ENCODE results near the gene NOL8.

NOL8 gene

GRCh38 chr9:92325269-92325990 lies at the start of gene NOL8, which contains the start of gene CENPP:
TSS of gene NOL8 (minus strand) at chr9:92325350. CDS start at chr9:92324161, 1,189 bp downstream.
TSS of gene CENPP (plus strand) at chr9:92325953.
- DNase-seq (ENCODE audit: low read depth) = peak; percentile 76

DNA sequence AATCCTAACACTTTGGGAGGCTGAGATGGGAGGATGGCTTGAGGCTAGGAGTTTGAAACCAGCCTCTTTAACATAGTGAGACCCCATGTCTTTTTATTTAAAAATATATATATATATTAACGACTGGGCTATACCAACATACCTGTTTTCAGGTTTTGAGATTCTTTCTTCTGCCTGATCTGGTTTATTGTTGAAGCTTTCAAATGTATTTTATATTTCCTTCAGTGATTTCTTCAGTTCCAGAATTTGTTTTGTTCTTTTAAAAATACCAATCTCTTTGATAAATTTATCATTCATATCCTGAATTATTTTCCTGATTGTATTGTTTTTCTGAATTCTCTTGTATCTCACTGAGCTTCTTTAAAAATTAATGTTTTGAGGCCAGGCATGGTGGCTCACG lies 48.0 kb upstream of the NOL8 start:
- no peak for DNase-seq (ENCODE audit: low read depth)

- DNase-seq (ENCODE audit: low read depth) = no peak
Observed at GRCh38 chr9:92369075-92369474, 43.9 kb upstream of the NOL8 start.

DNA sequence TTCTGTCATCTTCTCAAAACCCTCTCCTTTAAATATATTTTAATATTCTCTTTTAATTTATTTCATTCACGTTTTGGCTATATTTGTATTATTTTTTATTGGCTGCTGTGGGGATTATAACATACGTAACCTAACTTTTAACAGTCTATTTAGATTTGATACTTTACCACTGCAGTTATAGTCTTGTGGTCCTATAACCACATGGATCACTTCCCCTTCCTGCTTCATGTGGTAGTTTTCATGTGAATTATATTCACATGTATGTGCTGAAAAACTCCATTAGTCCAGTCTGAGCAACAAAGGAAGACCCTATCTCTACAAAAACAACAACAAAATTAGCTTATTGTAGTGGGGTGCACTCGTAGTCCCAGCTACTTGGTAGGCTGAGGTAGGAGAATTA lies 34.9 kb upstream of the NOL8 start:
- no peak for DNase-seq (ENCODE audit: low read depth)

- no peak for DNase-seq (ENCODE audit: low read depth)
Observed at GRCh38 chr9:92359394-92359995, 34.3 kb upstream of the NOL8 start.

DNA sequence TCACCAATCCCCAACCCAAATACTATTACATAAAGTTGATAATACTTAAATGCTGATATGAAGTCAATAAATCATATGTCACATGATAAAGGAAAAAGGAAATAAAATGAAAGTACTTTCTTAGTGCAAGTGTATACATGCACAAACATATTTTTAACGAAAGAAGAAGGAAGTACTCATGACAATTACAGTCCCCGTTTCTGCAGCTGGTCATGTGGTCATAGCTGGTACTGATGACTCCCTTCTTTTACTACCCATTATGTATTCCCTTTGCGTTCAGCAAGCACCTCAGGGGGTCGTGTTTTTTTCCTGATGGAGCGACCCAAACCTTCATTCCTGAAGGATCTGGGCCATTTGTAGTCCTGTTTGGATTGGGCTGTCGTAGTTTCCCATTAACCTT lies 27.9 kb upstream of the NOL8 start:
- DNase-seq (ENCODE audit: low read depth) = no peak

DNA sequence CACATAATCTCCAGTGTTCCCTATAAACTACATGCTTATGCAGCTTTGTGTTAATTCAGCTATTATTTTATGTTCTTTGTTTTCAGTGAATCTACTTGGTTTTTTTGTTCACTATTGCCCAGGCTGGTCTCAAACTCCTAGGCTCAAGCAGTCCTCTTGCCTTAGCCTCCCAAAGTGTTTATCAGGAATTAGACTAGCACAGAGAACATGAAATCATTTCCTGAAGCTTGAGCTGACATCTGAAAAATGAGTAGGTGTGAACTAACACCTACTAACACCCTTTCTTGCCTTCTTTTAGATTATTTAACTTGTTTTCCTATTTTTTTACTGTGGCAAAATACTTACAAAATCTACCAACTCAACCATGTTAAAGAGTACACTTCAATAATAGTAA lies 25.6 kb upstream of the NOL8 start:
- no peak for DNase-seq (ENCODE audit: low read depth)

DNA sequence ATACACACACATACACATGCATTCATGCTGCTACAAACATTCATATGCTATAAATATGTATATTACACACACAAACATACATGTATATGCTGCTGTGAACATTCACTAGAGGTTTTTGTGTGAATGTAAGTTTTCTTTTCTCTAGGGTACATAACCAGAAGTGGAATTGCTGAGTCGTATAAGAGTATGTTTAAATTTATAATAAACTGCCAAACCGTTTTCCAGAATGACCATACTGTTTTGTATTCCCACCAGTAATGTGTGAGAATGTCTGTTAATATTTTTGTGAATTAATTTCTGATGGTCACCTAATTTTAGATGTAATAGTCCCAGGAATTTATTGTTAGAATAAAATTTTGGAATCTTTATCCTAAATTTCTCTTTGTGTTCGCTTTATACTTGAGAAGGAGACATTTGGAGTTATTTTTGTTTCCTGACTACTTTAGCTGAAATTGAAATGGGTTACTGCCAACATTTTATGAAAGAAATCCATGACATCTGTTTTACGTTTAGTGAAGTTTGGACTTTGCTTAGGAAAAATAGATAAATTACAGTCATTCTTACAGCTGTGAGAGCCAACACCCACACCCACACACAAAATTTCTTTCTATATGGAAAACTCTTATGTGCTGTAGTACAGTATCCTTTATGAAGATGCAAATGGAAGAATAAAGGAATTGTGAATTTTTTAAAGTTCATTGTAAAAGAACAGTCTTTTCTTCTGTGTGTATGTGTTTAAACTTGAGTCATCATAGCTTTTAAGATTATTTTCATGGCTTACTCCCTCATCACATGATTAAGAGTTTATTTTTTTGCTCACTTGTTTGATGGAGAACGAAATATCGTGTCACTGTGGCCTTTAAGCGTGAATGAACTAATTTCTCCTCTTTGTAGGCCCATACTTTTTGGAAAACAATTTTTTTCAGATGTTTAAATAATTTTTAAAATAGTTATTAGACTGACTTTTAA lies 24.9 kb upstream of the NOL8 start:
- no peak for DNase-seq (ENCODE audit: low read depth)

- DNase-seq (ENCODE audit: low read depth) = no peak
Observed at GRCh38 chr9:92345582-92345981, 20.4 kb upstream of the NOL8 start.

- no peak for DNase-seq (ENCODE audit: low read depth)
Observed at GRCh38 chr9:92342825-92343488, 17.8 kb upstream of the NOL8 start.

- no peak for DNase-seq (ENCODE audit: low read depth)
Observed at GRCh38 chr9:92341578-92341977, 16.4 kb upstream of the NOL8 start.

DNA sequence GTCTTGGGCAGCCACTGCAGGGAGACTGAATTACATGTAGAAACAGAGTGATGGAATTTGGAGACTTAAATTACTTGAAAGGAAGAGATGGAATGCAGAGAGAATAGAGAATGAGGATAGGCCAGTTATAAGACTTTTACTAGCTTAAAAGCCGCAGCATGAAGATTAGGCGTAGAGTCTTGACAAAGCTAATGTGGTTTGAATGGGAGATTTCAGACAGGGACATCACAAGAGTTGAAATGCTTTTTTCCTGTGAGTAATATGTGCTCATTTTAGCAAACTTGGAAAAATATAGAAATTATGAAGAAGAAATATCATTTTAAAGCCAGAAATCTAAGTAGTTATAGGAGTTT lies 8.1 kb upstream of the NOL8 start:
- no peak for DNase-seq (ENCODE audit: low read depth)

GRCh38 chr9:92332577-92333281 lies 7.6 kb upstream of the NOL8 start:
- no peak for DNase-seq (ENCODE audit: low read depth)

DNA sequence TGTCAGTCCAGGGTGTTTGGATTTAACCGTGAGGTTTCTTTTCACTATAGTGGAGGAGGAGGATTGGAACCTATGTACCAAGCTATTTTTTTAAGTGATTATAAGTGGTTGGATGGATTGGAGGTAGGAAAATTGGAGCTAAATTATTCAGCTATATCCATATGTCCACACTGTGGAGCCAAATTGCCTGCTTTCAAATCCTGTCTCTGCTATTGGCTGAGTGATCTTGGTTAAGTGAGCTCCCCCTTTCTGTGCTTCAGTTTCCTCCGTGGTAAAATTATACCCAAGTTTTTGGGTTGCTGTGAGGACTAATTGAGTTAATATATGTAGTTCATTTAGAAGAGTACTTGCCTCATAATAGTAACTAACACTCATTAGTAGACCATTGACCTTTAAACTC lies 3.1 kb upstream of the NOL8 start:
- DNase-seq (ENCODE audit: low read depth) = no peak

GRCh38 chr9:92327283-92327850 lies 2.2 kb upstream of the NOL8 start:
- DNase-seq (ENCODE audit: low read depth) = no peak

GRCh38 chr9:92325991-92326500 lies 896 bp upstream of the NOL8 start:
- DNase-seq (ENCODE audit: low read depth) = no peak

GRCh38 chr9:92324889-92325268 lies 271 bp downstream of the NOL8 start:
- DNase-seq (ENCODE audit: low read depth) = no peak

DNA sequence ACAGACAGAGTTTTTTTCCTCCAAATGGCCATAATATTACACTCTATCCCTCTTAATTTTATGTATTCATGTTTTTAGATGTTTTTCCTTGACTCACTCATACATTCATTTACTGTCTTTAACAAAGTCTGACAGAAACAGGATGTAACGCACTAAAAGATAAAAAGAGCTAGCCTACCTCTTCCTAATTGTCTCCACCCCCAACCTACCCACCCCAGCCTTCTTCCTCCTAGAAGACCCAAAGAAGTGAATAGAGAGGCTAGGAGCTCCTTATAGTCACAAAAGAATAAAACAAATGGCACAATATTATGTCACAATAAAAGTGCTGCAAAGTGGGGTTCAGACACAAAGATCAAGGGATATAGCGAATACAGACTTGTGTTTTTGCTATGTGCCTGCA lies 719 bp downstream of the NOL8 start:
- DNase-seq (ENCODE audit: low read depth) = no peak

- DNase-seq (ENCODE audit: low read depth) = no peak
Observed at GRCh38 chr9:92315456-92315855, 9.7 kb downstream of the NOL8 start.

DNA sequence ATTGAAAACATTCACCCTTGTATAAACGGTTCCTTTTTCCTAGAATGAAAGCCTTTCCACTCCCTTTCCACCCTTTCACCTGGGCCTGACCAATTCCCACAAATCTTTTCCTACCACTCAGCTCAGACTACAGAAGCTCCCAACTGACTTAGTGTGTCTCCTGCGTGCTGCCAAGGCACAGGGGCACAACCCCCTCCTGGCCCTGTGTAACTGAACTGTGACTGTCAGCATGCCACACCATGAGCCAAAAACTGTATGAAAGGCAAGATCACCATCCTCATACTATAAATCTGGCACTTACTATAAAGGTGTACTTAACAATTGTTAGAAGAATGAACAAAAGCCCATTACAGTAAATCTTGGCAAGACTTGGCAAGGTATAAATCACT lies 11.5 kb downstream of the NOL8 start:
- DNase-seq (ENCODE audit: low read depth) = no peak
